ENCODE measurements around the gene EGFL7.
A peak's percentile ranks its signal among the peaks of the same experiment; 100 is the strongest.

Gene EGFL7

GRCh38 chr9:136662326-136662655, 425 bp upstream of the EGFL7 start:
- DNase-seq, result no peak

- DNase-seq, result no peak
Measured at GRCh38 chr9:136664000-136664915, 1.5 kb downstream of the EGFL7 start.

- DNase-seq, result peak; percentile 78
Measured at GRCh38 chr9:136665111-136665703, 2.5 kb downstream of the EGFL7 start.

GRCh38 chr9:136665704-136666371, 3.1 kb downstream of the EGFL7 start:
- peak; percentile 75 for DNase-seq

GRCh38 chr9:136666372-136667213, 3.9 kb downstream of the EGFL7 start:
- peak; percentile 68 for DNase-seq

- DNase-seq, result peak; percentile 43
Measured at GRCh38 chr9:136667214-136667939, 4.7 kb downstream of the EGFL7 start.

GRCh38 chr9:136667940-136668760, 5.4 kb downstream of the EGFL7 start:
- DNase-seq, result peak; percentile 54

- DNase-seq, result peak; percentile 57
Measured at GRCh38 chr9:136668983-136669790, 6.5 kb downstream of the EGFL7 start.

- no peak for DNase-seq
Measured at GRCh38 chr9:136669791-136670464, 7.2 kb downstream of the EGFL7 start.

GRCh38 chr9:136670576-136671253, 8.0 kb downstream of the EGFL7 start:
- no peak for DNase-seq

GRCh38 chr9:136671254-136671614, 8.5 kb downstream of the EGFL7 start:
- DNase-seq, result peak; percentile 48

GRCh38 chr9:136671646-136672430, 9.1 kb downstream of the EGFL7 start:
- peak; percentile 61 for DNase-seq

GRCh38 chr9:136672431-136673087, 9.8 kb downstream of the EGFL7 start:
- DNase-seq, result no peak

- DNase-seq, result no peak
Measured at GRCh38 chr9:136673088-136673974, 10.6 kb downstream of the EGFL7 start.

GRCh38 chr9:136673975-136674785, 11.5 kb downstream of the EGFL7 start:
- DNase-seq, result peak; percentile 62

All from DMS53 (cell line).